ENCODE data around the gene NRL.

Gene NRL

DNA sequence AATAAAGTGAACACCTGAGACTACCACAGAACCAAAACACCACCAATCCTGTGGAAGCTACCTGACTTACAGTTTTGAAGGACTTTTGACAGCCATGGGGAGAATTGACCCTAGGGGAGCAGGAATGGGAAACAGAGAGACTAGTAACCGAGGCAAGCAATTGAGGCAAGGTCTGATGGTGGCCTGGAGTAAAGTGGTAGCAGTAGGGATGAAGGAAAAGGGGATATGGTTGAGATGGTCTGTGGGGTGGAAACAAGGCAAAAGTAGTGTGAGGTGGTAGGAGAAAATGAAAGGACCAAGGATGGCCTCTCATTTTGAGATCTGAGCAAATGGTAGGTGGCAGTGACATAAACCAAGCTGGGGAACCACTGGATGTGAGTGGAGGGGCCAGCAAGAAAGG lies 42.1 kb upstream of the NRL start:
- no peak overlapping the region for H3K4me3 ChIP-seq (ENCODE audit: low read length)
- TF ChIP-seq, protein P1, sequence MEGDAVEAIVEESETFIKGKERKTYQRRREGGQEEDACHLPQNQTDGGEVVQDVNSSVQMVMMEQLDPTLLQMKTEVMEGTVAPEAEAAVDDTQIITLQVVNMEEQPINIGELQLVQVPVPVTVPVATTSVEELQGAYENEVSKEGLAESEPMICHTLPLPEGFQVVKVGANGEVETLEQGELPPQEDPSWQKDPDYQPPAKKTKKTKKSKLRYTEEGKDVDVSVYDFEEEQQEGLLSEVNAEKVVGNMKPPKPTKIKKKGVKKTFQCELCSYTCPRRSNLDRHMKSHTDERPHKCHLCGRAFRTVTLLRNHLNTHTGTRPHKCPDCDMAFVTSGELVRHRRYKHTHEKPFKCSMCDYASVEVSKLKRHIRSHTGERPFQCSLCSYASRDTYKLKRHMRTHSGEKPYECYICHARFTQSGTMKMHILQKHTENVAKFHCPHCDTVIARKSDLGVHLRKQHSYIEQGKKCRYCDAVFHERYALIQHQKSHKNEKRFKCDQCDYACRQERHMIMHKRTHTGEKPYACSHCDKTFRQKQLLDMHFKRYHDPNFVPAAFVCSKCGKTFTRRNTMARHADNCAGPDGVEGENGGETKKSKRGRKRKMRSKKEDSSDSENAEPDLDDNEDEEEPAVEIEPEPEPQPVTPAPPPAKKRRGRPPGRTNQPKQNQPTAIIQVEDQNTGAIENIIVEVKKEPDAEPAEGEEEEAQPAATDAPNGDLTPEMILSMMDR (conservative IDR thresholded peaks at IDR 0.05; ENCODE audit: low read length) = no peak
- no peak for DNase-seq (ENCODE audit: low read depth)

DNA sequence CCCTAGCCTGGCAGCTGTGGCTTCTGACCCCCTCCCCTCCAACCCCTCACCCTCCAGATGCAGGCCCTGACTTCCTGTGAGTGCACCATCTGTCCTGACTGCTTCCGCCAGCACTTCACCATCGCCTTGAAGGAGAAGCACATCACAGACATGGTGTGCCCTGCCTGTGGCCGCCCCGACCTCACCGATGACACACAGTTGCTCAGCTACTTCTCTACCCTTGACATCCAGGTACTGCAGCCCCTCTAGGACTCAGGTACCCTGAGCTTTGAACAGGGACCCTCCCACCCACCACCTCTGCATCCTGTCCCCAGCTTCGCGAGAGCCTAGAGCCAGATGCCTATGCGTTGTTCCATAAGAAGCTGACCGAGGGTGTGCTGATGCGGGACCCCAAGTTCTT lies 40.4 kb upstream of the NRL start:
- no peak overlapping the region for H3K4me3 ChIP-seq (ENCODE audit: low read length)
- no peak for DNase-seq (ENCODE audit: low read depth)
- TF ChIP-seq, protein P1 (conservative IDR thresholded peaks at IDR 0.05; ENCODE audit: low read length) = no peak

DNA sequence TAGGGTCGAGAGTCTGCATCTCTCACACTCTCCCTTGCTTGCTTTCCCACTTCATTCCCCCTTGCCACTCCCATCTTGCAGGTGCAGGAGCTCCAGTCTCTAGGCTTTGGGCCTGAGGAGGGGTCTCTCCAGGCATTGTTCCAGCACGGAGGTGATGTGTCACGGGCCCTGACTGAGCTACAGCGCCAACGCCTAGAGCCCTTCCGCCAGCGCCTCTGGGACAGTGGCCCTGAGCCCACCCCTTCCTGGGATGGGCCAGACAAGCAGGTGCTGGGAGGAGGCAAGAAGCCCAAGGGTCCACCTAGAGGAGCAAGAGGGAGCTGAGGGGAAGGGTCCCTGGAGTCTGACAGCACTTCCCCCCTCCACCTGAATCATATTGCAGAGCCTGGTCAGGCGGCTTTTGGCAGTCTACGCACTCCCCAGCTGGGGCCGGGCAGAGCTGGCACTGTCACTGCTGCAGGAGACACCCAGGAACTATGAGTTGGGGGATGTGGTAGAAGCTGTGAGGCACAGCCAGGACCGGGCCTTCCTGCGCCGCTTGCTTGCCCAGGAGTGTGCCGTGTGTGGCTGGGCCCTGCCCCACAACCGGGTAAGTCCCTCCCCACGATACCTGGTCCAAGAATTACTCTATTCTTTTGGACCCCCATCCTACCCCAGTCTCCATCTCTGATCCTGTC lies 36.8 kb upstream of the NRL start:
- no peak overlapping the region for H3K4me3 ChIP-seq (ENCODE audit: low read length)
- DNase-seq (ENCODE audit: low read depth) = no peak
- TF ChIP-seq, protein P1 (conservative IDR thresholded peaks at IDR 0.05; ENCODE audit: low read length) = no peak

DNA sequence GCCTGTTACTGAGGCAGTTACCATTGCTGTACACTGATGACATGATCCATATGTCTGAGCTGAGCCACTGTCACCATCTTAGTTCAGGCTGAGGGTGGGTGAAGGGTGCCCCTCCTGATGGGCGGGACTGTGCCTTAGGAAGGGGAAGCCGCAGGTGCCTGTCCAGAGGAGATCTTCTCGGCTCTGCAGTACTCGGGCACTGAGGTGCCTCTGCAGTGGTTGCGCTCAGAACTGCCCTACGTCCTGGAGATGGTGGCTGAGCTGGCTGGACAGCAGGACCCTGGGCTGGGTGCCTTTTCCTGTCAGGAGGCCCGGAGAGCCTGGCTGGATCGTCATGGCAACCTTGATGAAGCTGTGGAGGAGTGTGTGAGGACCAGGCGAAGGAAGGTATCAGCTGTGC lies 36.2 kb upstream of the NRL start:
- TF ChIP-seq, protein P1 (conservative IDR thresholded peaks at IDR 0.05; ENCODE audit: low read length) = no peak
- no peak for DNase-seq (ENCODE audit: low read depth)
- H3K4me3 ChIP-seq (ENCODE audit: low read length) = no peak overlapping the region

DNA sequence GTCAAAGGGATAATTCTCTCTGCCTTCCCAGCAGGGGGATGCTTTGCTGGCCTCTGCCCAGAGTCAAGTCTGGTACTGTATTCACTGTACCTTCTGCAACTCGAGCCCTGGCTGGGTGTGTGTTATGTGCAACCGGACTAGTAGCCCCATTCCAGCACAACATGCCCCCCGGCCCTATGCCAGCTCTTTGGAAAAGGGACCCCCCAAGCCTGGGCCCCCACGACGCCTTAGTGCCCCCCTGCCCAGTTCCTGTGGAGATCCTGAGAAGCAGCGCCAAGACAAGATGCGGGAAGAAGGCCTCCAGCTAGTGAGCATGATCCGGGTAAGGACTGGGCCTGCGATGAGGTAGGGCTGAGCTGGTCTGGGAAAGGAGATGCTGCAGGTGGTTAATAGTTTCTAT lies 35.8 kb upstream of the NRL start:
- no peak for DNase-seq (ENCODE audit: low read depth)
- H3K4me3 ChIP-seq (ENCODE audit: low read length) = no peak overlapping the region
- TF ChIP-seq, protein P1 (conservative IDR thresholded peaks at IDR 0.05; ENCODE audit: low read length) = no peak

DNA sequence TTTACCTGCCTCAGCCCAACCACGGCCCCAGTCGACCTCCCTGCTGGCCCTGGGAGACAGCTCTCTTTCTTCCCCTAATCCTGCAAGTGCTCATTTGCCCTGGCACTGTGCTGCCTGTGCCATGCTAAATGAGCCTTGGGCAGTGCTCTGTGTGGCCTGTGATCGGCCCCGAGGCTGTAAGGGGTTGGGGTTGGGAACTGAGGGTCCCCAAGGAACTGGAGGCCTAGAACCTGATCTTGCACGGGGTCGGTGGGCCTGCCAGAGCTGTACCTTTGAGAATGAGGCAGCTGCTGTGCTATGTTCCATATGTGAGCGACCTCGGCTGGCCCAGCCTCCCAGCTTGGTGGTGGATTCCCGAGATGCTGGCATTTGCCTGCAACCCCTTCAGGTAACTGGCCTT lies 35.3 kb upstream of the NRL start:
- DNase-seq (ENCODE audit: low read depth) = no peak
- H3K4me3 ChIP-seq (ENCODE audit: low read length) = no peak overlapping the region
- TF ChIP-seq, protein P1 (conservative IDR thresholded peaks at IDR 0.05; ENCODE audit: low read length) = no peak

DNA sequence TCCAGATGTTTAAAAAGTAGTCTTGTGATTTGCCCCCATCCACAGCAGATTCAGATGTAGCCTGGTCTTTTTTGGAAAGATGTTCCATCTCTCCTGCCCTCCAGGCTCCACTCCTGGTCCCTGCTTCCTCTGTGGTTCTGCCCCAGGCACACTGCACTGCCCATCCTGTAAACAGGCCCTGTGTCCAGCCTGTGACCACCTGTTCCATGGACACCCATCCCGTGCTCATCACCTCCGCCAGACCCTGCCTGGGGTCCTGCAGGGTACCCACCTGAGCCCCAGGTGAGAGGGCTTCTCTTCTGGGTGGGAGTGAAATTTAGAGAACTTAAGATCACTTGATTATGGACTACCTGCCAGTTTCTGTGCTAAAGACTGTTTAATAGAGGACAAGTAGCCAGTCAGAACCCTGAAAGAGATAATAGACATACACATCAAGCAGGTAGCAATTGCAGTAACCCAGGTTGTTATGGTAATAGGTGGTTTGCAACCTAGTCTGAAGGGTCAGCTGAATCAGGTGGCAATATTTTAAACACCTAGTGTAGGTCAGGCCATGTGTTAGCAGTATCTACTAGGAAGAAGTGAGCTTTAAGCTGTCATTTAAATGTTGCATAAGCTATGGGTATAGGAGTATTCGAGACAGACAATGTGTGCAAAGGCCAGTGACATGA lies 34.7 kb upstream of the NRL start:
- TF ChIP-seq, protein P1 (conservative IDR thresholded peaks at IDR 0.05; ENCODE audit: low read length) = no peak
- no peak for DNase-seq (ENCODE audit: low read depth)
- H3K4me3 ChIP-seq (ENCODE audit: low read length) = no peak overlapping the region
